ENCODE measurements around the gene CDC23. TPM values are rescaled to one million over a fixed set of nuclear protein-coding genes. Genes with fewer than 3 reads are reported as not detected.
"Not testable (repeated sequence)": the region's sequence is repeated elsewhere in the genome, so short reads cannot be mapped to it uniquely, and the experiment has no call there.

The CDC23 gene
- total RNA-seq, 4 donors from 2014 or later: 17.5 to 31.0 (median 22.5) TPM

DNA sequence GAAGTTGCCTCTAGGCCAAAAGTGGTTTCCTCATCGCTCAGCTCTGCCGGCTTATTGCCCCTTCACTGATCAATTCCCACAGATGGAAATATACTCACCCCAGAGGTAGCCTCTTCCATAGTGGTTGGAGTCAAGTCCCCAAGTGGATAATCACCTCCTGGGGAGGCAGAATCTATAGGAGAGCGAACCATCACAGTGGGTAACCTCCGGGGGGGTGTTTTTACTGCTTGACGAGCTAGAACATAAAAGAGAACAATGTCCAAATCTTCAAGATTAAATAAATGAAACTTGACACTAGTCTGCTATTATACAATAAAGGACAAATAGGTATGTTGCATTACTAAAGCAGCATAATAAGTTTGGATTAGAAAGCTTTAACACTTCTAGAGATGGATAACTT is 44.0 kb downstream of the CDC23 start:
- Histone ChIP-seq H3K27ac (no peak overlapping the region), H3K27me3 (no peaks in the 10 kb centered on the region), H3K9me3 (no peaks in the 10 kb centered on the region), H3K4me1 (no peaks in the 10 kb centered on the region), H3K36me3 (peaks cover 86 to 92% of the 10 kb centered on the region in 2 donors), H3K4me3 (replicated peaks in 1 of 3) (no peak overlapping the region)
- WGBS, 2 donors: 96 to 98% methylated on average over 5 of the region's 5 CpGs
- TF ChIP-seq, protein P1, sequence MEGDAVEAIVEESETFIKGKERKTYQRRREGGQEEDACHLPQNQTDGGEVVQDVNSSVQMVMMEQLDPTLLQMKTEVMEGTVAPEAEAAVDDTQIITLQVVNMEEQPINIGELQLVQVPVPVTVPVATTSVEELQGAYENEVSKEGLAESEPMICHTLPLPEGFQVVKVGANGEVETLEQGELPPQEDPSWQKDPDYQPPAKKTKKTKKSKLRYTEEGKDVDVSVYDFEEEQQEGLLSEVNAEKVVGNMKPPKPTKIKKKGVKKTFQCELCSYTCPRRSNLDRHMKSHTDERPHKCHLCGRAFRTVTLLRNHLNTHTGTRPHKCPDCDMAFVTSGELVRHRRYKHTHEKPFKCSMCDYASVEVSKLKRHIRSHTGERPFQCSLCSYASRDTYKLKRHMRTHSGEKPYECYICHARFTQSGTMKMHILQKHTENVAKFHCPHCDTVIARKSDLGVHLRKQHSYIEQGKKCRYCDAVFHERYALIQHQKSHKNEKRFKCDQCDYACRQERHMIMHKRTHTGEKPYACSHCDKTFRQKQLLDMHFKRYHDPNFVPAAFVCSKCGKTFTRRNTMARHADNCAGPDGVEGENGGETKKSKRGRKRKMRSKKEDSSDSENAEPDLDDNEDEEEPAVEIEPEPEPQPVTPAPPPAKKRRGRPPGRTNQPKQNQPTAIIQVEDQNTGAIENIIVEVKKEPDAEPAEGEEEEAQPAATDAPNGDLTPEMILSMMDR (IDR thresholded peaks at IDR 0.05): no peak
- TF ChIP-seq POLR2A (IDR thresholded peaks at IDR 0.05): no peak
- intact Hi-C loops (cut with DNase I): no loop called here
- no peak for DNase-seq

DNA sequence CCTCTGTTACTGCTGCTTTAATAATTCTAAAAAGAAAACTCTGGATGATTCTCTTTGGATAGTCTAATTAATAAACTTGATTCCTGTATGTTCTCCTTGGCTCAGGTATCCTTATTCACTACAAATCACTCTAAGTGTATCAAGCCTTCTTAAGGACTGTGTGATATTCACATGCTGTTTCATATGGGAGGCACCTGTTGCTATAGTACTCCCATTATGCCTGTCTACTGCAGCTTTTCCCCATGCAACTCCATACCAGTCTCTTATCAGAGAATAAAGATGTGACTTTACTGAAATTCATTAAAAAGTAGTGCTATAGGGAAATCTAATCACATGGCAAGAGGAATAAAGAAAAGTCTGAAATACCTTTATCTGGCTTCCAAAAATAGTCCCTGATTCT is 49.4 kb downstream of the CDC23 start:
- Histone ChIP-seq H3K36me3 (peaks cover 94 to 100% of the 10 kb centered on the region in 2 donors), H3K27ac (no peak overlapping the region), H3K4me1 (no peaks in the 10 kb centered on the region), H3K27me3 (no peaks in the 10 kb centered on the region), H3K4me3 (replicated peaks in 1 of 3) (no peak overlapping the region), H3K9me3 (no peaks in the 10 kb centered on the region)
- no peak for TF ChIP-seq POLR2A (IDR thresholded peaks at IDR 0.05)
- TF ChIP-seq, protein P1 (IDR thresholded peaks at IDR 0.05): no peak
- DNase-seq: no peak
- intact Hi-C loops (cut with DNase I): no loop called here

DNA sequence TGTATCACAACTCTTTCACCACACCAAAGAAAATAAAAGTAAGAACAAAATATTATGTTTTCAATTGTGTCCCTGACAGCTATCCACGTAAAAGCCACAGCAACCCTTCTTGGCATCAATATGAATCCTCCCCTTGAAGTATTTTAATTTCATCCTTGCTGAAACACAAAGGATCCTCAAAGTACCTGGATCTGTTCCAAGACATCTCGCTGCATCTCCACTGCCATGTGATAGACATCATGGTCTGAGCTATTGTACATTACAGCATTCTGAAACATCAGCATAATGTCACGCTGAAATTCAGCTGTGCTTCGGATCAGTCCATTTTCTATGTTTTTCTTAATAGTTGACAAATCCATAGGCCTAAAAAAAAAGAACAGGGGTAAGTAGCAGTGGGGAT is 52.4 kb downstream of the CDC23 start:
- Histone ChIP-seq H3K4me3 (replicated peaks in 1 of 3) (no peak overlapping the region), H3K27ac (no peak overlapping the region), H3K27me3 (no peaks in the 10 kb centered on the region), H3K4me1 (no peaks in the 10 kb centered on the region), H3K36me3 (peaks cover 83 to 96% of the 10 kb centered on the region in 2 donors), H3K9me3 (no peaks in the 10 kb centered on the region)
- no peak for DNase-seq
- WGBS, 2 donors: 93 to 95% methylated on average over 4 of the region's 4 CpGs
- intact Hi-C loops (cut with DNase I): no loop called here
- no peak for TF ChIP-seq POLR2A (IDR thresholded peaks at IDR 0.05)
- TF ChIP-seq, protein P1 (IDR thresholded peaks at IDR 0.05): no peak

DNA sequence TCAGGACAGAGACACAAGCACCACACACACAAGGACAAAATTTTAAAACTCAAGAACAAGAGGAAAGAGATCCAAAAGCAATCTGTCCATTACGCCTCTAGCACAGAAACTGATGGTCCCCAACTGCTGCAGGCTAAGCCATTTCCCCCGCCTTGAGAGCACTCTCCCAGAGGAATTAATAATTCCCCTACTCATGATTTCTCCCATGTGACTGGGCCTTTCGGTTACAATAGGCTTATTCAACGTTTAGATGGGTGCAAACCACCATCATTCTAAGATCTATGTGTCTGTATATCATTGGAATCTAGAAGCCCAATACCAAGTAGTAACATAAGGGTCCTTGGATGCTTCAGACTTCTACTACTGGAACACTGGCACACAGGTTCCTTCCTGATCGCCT is 53.5 kb downstream of the CDC23 start:
- no peaks in the 10 kb centered on the region for H3K9me3 ChIP-seq
- DNase-seq: no peak
- H3K36me3 ChIP-seq: peaks cover 72 to 85% of the 10 kb centered on the region in 2 donors
- H3K4me3 ChIP-seq (replicated peaks in 1 of 3): no peak overlapping the region
- H3K27ac ChIP-seq: no peak overlapping the region
- intact Hi-C loops (cut with DNase I): no loop called here
- TF ChIP-seq, protein P1 (IDR thresholded peaks at IDR 0.05): no peak
- TF ChIP-seq POLR2A (IDR thresholded peaks at IDR 0.05): no peak
- H3K27me3 ChIP-seq: no peaks in the 10 kb centered on the region
- 95 to 96% methylated on average over 5 of the region's 5 CpGs for WGBS, 2 donors
- H3K4me1 ChIP-seq: no peaks in the 10 kb centered on the region

DNA sequence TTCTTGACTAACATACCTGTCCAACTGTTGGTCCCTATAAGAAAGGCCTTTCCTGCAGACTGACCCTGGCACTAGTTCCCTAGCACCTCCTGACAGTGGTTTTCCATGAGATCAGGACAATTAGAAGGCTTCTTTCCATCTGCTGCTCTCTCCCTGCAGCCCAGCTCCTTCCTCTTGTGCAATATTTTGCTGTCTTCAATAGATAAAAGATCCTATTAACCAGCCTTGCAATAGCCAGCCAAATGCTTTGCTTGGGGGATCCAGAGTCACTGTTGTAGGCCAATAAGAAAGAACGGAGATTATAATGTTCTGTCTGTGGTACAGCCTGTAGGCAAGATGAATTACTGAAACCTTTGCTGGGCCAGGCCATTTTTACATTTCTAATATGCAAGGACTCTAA is 55.5 kb downstream of the CDC23 start:
- no peak overlapping the region for H3K27ac ChIP-seq
- WGBS, 2 donors: 88 to 96% methylated on average over 1 of the region's 1 CpG
- H3K9me3 ChIP-seq: no peaks in the 10 kb centered on the region
- TF ChIP-seq, protein P1 (IDR thresholded peaks at IDR 0.05): no peak
- no peak for TF ChIP-seq POLR2A (IDR thresholded peaks at IDR 0.05)
- H3K27me3 ChIP-seq: no peaks in the 10 kb centered on the region
- peaks cover 52 to 65% of the 10 kb centered on the region in 2 donors for H3K36me3 ChIP-seq
- no peaks in the 10 kb centered on the region for H3K4me1 ChIP-seq
- intact Hi-C loops (cut with DNase I): no loop called here
- DNase-seq: no peak
- H3K4me3 ChIP-seq (replicated peaks in 1 of 3): no peak overlapping the region

DNA sequence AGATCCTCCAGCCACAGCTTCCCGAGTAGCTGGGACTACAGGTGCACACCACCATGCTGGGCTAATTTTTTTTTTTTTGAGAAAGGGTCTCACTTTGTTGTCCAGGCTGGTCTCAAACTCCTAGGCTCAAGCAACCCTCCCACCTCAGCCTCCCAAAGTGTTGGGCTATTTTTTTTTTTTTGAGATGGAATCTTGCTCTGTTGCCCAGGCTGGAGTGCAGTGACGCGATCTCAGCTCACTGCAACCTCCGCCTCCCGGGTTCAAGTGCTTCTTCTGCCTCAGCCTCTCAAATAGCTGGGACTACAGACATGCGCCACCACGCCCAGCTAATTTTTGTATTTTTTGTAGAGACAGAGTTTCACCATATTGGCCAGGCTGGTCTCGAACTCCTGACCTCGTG is 57.1 kb downstream of the CDC23 start:
- intact Hi-C loops (cut with DNase I); H3K9me3 ChIP-seq; DNase-seq; H3K27me3 ChIP-seq; H3K4me3 ChIP-seq (replicated peaks in 1 of 3); H3K27ac ChIP-seq; H3K4me1 ChIP-seq: not testable (repeated sequence)
- peaks cover 36 to 49% of the 10 kb centered on the region in 2 donors for H3K36me3 ChIP-seq
- 94 to 99% methylated on average over 9 of the region's 9 CpGs for WGBS, 2 donors
